Esophagus (tissue), 2 donors: ENCODE results near the gene VASP. TPM values are rescaled to one million over a fixed set of nuclear protein-coding genes. Genes with fewer than 3 reads are reported as not detected.

Experiments used
- H3K27ac ChIP-seq, 2 donors: one replicate each; pipeline ENCODE4 v1.5.1; 2013; ENCODE audit warnings: low read depth in 2 of 2, mild to moderate bottlenecking in 2 of 2, inconsistent platforms in 1 of 2, low read length in 1 of 2, moderate library complexity in 1 of 2
- H3K27me3 ChIP-seq, 2 donors: one replicate each; pipeline ENCODE4 v1.6.1; 2013; ENCODE audit warnings: low read length in 2 of 2, control low read depth in 1 of 2, mild to moderate bottlenecking in 1 of 2; ENCODE audit not compliant: insufficient read depth in 2 of 2, control insufficient read depth in 1 of 2
- H3K36me3 ChIP-seq, 2 donors: one replicate each; pipeline ENCODE4 v1.6.1; 2013; ENCODE audit warnings: low read length in 1 of 2; ENCODE audit not compliant: control insufficient read depth in 2 of 2, insufficient read depth in 2 of 2
- H3K4me1 ChIP-seq, 2 donors: one replicate each; pipeline ENCODE4 v1.6.1; 2013; ENCODE audit warnings: low read length in 1 of 2; ENCODE audit not compliant: control insufficient read depth in 2 of 2, insufficient read depth in 2 of 2
- H3K4me3 ChIP-seq, 2 donors: one replicate each; pipeline ENCODE4 v1.5.1; 2013; ENCODE audit warnings: low read length in 2 of 2, mild to moderate bottlenecking in 2 of 2, low read depth in 1 of 2, moderate library complexity in 1 of 2
- H3K9me3 ChIP-seq, 2 donors: one replicate each; pipeline ENCODE4 v1.6.1; 2013; ENCODE audit warnings: mild to moderate bottlenecking in 2 of 2, low read depth in 1 of 2, low read length in 1 of 2, moderate library complexity in 1 of 2; ENCODE audit not compliant: control insufficient read depth in 2 of 2, insufficient read depth in 1 of 2
- WGBS, 2 donors: extraction: QIAGEN DNeasy Blood & Tissue Kit; methylation state at CpG; one replicate each; pipeline ENCODE4 v1.1.7; 2013; 5-methylcytosine and 5-hydroxymethylcytosine counted together
- polyA plus RNA-seq, 2 donors: library from polyadenylated mRNA; stranded (reverse); fragments of 200-250 nt; gene quantifications; one replicate each; pipeline ENCODE4 v1.2.3, GENCODE V29; 2013
- donor health status: healthy with polysubstance abuse.
- donor health status: Bipolar disorder and iron deficiency.

VASP gene
- polyA plus RNA-seq, 2 donors, result 35.5 to 36.5 TPM

GRCh38 chr19:45495178-45495577, 12.1 kb upstream of the VASP start:
- Histone ChIP-seq H3K4me3 (no peak overlapping the region), H3K9me3 (no peaks in the 10 kb centered on the region), H3K27me3 (no peaks in the 10 kb centered on the region), H3K4me1 (peaks cover 11 to 22% of the 10 kb centered on the region in 2 donors), H3K27ac (no peak overlapping the region), H3K36me3 (no peaks in the 10 kb centered on the region)
- 81 to 83% methylated on average over 5 of the region's 5 CpGs for WGBS, 2 donors

DNA sequence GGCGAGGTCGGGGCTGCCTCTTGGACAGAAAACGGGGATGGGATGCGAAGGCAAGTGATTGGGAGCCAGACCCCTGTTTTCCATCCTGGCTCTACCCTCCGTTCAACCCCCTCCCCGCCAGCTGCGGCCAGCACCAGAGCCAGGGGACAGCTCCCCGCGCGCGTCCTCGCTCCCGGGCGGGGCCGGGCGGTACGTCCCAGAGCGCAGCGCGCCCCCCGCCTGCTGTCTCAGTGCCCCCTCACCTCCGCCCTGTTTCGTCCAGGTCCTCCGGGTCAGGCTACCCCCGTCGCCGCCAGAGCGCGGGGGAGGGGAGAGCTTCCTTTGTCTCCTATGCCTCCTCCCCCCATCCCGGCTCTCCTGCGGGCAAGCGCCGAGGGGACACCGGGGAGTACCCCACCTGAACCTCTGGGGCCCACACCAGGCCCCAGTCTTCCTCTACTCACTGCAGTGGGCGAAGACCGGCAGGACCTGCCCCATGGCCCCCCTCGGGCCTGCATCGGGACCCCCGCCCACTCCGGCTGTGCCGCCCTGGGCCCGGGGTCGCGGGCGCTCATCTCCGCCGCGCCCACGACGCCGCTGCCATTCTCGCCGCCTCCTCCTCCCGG, 10.8 kb upstream of the VASP start:
- H3K4me1 ChIP-seq, result peaks cover 11 to 22% of the 10 kb centered on the region in 2 donors
- WGBS, 2 donors, result 1% methylated on average over 47 to 54 of the region's 54 CpGs

DNA sequence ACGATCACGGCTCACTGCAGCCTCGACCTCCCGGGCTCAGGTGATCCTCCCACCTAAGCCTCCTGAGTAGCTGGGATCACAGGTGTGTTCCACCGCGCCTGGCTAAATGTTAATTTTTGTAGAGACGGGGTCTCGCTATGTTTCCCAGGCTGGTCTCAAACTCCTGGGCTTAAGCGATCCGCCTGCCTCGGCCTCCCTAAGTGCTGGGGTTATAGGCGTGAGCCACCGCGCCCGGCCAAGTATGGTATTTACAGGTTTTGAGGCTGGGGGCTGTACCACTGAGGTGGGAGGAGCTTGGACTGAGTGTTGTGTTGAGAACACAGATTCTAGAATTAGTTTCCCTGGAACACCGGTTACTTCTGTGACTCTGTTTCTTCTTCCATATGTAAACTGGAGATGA, 9.5 kb upstream of the VASP start:
- Histone ChIP-seq H3K36me3 (no peaks in the 10 kb centered on the region), H3K4me3 (no peak overlapping the region), H3K4me1 (peaks cover 11 to 22% of the 10 kb centered on the region in 2 donors), H3K27ac (no peak overlapping the region), H3K9me3 (no peaks in the 10 kb centered on the region), H3K27me3 (no peaks in the 10 kb centered on the region)
- 27 to 36% methylated on average over 16 of the region's 16 CpGs for WGBS, 2 donors

More for the DNA sequence above, 10.8 kb upstream of the VASP start:
- peak overlapping the region; percentile 56 to 66 for H3K4me3 ChIP-seq
- no peaks in the 10 kb centered on the region for H3K9me3 ChIP-seq
- no peaks in the 10 kb centered on the region for H3K27me3 ChIP-seq
- H3K27ac ChIP-seq, result no peak overlapping the region
- H3K36me3 ChIP-seq, result no peaks in the 10 kb centered on the region

DNA sequence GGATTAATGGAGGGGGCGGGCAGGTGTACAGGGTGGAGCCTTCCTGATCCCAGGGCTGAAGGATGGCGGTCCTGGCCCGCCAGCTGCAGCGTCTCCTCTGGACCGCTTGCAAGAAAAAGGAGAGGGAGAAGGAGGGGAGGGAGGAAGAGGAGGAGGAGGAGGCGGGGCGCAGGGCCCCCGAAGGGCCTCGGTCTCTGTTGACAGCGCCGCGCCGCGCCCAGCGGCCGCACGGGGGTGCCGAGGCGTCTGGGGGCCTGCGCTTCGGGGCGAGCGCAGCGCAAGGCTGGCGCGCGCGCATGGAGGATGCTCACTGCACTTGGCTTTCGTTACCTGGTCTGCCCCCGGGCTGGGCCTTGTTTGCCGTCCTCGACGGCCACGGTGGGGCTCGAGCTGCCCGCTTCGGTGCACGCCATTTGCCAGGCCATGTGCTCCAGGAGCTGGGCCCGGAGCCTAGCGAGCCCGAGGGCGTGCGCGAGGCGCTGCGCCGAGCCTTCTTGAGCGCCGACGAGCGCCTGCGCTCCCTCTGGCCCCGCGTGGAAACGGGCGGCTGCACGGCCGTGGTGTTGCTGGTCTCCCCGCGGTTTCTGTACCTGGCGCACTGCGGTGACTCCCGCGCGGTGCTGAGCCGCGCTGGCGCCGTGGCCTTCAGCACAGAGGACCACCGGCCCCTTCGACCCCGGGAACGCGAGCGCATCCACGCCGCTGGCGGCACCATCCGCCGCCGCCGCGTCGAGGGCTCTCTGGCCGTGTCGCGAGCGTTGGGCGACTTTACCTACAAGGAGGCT, 8.7 kb upstream of the VASP start, which contains the start of gene PPM1N:
Gene PPM1N, plus strand, starts transcription at position 33 of the 785 bp plus-strand sequence. Its CDS starts 30 bp downstream, at position 63.
- Histone ChIP-seq H3K36me3 (no peaks in the 10 kb centered on the region), H3K4me3 (peak within 1 kb of the TSS; percentile 34 to 66), H3K9me3 (no peaks in the 10 kb centered on the region), H3K27ac (peak within 1 kb of the TSS; percentile 8 to 47), H3K27me3 (no peaks in the 10 kb centered on the region), H3K4me1 (peaks cover 11 to 22% of the 10 kb centered on the region in 2 donors)
- WGBS, 2 donors, result 2% methylated on average over 74 to 89 of the region's 89 CpGs

DNA sequence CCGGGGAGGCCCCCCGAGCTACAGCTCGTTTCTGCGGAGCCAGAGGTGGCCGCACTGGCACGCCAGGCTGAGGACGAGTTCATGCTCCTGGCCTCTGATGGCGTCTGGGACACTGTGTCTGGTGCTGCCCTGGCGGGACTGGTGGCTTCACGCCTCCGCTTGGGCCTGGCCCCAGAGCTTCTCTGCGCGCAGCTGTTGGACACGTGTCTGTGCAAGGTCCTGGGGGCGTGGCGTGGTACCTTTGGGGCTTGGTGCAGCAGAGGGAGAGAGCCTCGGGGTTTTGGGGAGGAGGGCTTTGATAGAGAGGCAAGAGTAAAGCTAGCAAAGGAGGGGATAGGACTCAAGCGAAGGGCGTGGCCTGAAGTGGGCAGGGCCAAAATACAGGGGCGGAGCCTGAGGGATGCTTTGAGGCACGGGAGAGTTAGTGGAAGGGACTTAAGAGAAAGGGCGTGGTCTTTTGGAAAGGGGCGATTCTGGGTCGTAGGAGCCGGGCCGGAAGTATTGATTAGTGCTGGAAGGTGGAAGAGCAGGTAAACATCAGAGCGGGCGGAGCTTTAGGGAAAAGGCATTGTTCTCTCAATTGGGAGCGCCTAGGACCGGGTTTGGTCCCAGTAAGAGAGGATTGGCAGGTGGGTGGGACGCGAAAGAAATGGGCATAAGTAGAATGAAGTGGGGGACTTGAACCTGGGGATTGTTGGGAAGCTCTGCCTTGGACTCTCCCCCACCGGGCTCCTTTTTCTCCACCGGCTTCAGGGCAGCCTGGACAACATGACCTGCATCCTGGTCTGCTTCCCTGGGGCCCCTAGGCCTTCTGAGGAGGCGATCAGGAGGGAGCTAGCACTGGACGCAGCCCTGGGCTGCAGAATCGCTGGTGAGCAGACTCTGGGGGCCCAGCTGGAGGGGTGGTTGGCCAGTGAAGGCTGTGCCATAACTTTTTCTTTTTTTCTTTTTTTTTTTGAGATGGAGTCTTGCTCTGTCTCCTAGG, 7.8 kb upstream of the VASP start:
- Histone ChIP-seq H3K36me3 (no peaks in the 10 kb centered on the region), H3K27me3 (no peaks in the 10 kb centered on the region), H3K4me1 (peaks cover 11 to 22% of the 10 kb centered on the region in 2 donors), H3K9me3 (no peaks in the 10 kb centered on the region), H3K27ac (no peak overlapping the region), H3K4me3 (peak overlapping the region in 1 of 2 donors; percentile 33)
- WGBS, 2 donors, result 12 to 16% methylated on average over 37 of the region's 37 CpGs

DNA sequence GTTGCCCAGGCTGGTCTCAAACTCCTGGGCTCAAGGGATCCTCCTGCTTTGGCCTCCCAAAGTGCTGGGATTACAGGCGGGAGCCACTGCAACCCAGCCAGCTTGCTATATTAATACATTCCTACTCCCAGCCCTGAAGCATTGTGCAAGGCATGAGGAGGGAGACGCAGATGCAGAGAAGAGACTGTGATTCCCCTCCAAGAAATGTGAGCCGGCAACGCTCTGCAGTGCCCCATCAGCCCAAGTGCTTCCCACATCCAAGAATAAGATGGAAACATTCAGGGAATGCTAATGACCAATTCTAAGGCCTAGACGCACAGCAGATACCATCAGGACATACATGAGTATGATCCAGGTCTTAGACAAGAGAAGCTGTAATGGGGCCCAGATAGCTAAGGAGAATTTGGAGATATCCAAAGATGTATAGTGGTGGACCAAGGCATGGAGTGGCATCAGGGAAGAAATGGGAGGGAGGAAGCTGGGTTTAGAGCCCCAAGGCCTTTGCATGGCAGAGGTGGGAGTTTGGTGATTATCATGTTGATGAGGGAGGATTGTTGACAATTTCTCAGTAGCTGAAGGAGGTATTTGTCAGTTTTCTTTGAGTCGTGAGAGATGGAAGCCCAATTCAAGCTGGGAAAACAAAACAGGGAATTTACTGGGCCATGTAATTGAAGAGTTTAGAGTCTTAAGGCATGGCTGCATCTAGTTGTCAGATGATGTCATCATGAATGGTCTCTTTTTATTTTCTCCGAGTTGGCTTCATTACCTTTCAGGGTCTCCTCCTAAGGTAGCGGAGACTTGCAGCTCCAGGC, 6.2 kb upstream of the VASP start:
- H3K36me3 ChIP-seq, result no peaks in the 10 kb centered on the region
- H3K27me3 ChIP-seq, result no peaks in the 10 kb centered on the region
- no peaks in the 10 kb centered on the region for H3K9me3 ChIP-seq
- H3K4me3 ChIP-seq, result no peak overlapping the region
- 86 to 89% methylated on average over 8 of the region's 8 CpGs for WGBS, 2 donors
- no peak overlapping the region for H3K27ac ChIP-seq
- H3K4me1 ChIP-seq, result peaks cover 11 to 22% of the 10 kb centered on the region in 2 donors

DNA sequence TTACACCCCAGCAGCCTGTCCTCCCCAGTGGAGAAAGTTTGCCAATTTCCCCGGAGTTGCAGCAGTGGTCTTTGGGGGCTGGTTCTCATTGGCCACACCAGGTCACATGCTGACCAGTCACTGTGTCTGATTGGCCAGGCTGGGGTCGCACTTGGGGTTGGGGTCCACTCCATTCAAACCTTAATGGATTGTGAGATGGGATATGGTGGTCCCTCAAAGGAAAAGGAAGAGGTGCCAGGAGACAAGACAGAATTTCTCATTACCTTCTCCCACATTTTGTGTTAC, 5.6 kb upstream of the VASP start:
- WGBS, 2 donors, result 70 to 81% methylated on average over 2 of the region's 2 CpGs

GRCh38 chr19:45502111-45502510, 5.2 kb upstream of the VASP start:
- WGBS, 2 donors, result 73 to 74% methylated on average over 5 of the region's 5 CpGs
- Histone ChIP-seq H3K36me3 (no peaks in the 10 kb centered on the region), H3K4me3 (no peak overlapping the region), H3K27me3 (no peaks in the 10 kb centered on the region), H3K27ac (no peak overlapping the region), H3K9me3 (no peaks in the 10 kb centered on the region), H3K4me1 (peaks cover 8 to 16% of the 10 kb centered on the region in 2 donors)

More for the DNA sequence above, 5.6 kb upstream of the VASP start:
- H3K27ac ChIP-seq, result no peak overlapping the region
- no peaks in the 10 kb centered on the region for H3K27me3 ChIP-seq
- no peaks in the 10 kb centered on the region for H3K9me3 ChIP-seq
- H3K4me1 ChIP-seq, result peaks cover 8 to 18% of the 10 kb centered on the region in 2 donors
- no peak overlapping the region for H3K4me3 ChIP-seq
- H3K36me3 ChIP-seq, result no peaks in the 10 kb centered on the region

GRCh38 chr19:45503909-45504308, 3.4 kb upstream of the VASP start:
- H3K4me3 ChIP-seq, result no peak overlapping the region
- 86 to 89% methylated on average over 9 of the region's 9 CpGs for WGBS, 2 donors
- no peaks in the 10 kb centered on the region for H3K9me3 ChIP-seq
- H3K4me1 ChIP-seq, result peaks cover 3 to 8% of the 10 kb centered on the region in 2 donors
- no peaks in the 10 kb centered on the region for H3K36me3 ChIP-seq
- H3K27me3 ChIP-seq, result no peaks in the 10 kb centered on the region
- H3K27ac ChIP-seq, result no peak overlapping the region
